T-cell (primary cell): ENCODE data around the gene MED26. TPM values are rescaled to one million over a fixed set of nuclear protein-coding genes. Genes with fewer than 3 reads are reported as not detected.
A peak's percentile ranks its signal among the peaks of the same experiment; 100 is the strongest.
"Not testable (repeated sequence)": the region's sequence is repeated elsewhere in the genome, so short reads cannot be mapped to it uniquely, and the experiment has no call there.

Experiments
- ATAC-seq, 4 experiments: fragments of 200-7000 bp in 3 of 4; fragments of 150-1000 bp in 1 of 4; cut with Tn5 transposase; replicated peaks in 1 of 4; 1 replicate in 3 of 4; 2 replicates in 1 of 4; pipeline ENCODE4 v1.10.0; 2021; ENCODE audit warnings: moderate library complexity in 3 of 4, mild to moderate bottlenecking in 2 of 4, moderate number of reproducible peaks in 1 of 4
- CTCF ChIA-PET, 2 donors: fragments of 300-600 bp; sonication (Branson Sonifier 250); formaldehyde crosslinking; loops; one replicate each; lab custom pipeline; 2022; ENCODE audit warnings: antibody characterized with exemption in 2 of 2; lab: Charles Lee
- POLR2A ChIA-PET, 2 donors: fragments of 300-600 bp; sonication (Branson Sonifier 250); formaldehyde crosslinking; loops; one replicate each; lab custom pipeline; 2022; ENCODE audit warnings: antibody characterized with exemption in 2 of 2; lab: Charles Lee
- DNase-seq, 35 experiments: peaks; one replicate each; pipeline versions ENCODE4 v3.0.0 to v3.0.0-alpha.2; 2013 to 2023
- H3K27ac ChIP-seq: one replicate; pipeline ENCODE4 v1.5.1; 2013; ENCODE audit warnings: low read length
- H3K27me3 ChIP-seq, 2 experiments: replicated peaks in 1 of 2; 1 replicate in 1 of 2; 2 replicates in 1 of 2; pipeline versions ENCODE4 v1.6.1 to v1.7.0; 2013; ENCODE audit warnings: low read length in 1 of 2, mixed read lengths in 1 of 2; ENCODE audit not compliant: control insufficient read depth in 2 of 2, insufficient read depth in 2 of 2; ENCODE audit errors: extremely low read depth in 1 of 2
- H3K36me3 ChIP-seq, 2 donors: 1 replicate in 1 of 2; 2 replicates in 1 of 2; pipeline versions ENCODE4 v1.6.1 to v1.7.0; 2013; ENCODE audit warnings: low read length in 1 of 2; ENCODE audit not compliant: control insufficient read depth in 2 of 2, insufficient read depth in 1 of 2; ENCODE audit errors: extremely low read depth in 1 of 2
- H3K4me1 ChIP-seq, 2 experiments: 1 replicate in 1 of 2; 2 replicates in 1 of 2; pipeline versions ENCODE4 v1.6.1 to v1.7.0; 2013; ENCODE audit warnings: low read length in 2 of 2, mixed read lengths in 1 of 2; ENCODE audit not compliant: insufficient read depth in 2 of 2, control insufficient read depth in 1 of 2; ENCODE audit errors: extremely low read depth in 1 of 2
- H3K4me3 ChIP-seq, 2 donors: 1 replicate in 1 of 2; 2 replicates in 1 of 2; pipeline versions ENCODE4 v1.5.1 to v1.7.0; 2013; ENCODE audit warnings: mild to moderate bottlenecking in 2 of 2, low read length in 1 of 2, moderate library complexity in 1 of 2; ENCODE audit not compliant: control insufficient read depth in 1 of 2; ENCODE audit errors: extremely low read depth in 1 of 2
- H3K9me3 ChIP-seq: 2 replicates; pipeline ENCODE4 v1.7.0; 2013
- H3K27ac Mint-ChIP-seq, 2 donors: one replicate each; pipeline ENCODE4 v1.8.0; 2020 to 2021; ENCODE audit warnings: mild to moderate bottlenecking in 2 of 2, mixed read lengths in 2 of 2
- H3K27me3 Mint-ChIP-seq, 2 donors: one replicate each; pipeline ENCODE4 v1.8.0; 2021 to 2022; ENCODE audit warnings: mixed read lengths in 2 of 2
- H3K36me3 Mint-ChIP-seq: one replicate; pipeline ENCODE4 v1.8.0; 2021; ENCODE audit warnings: mixed read lengths
- H3K4me1 Mint-ChIP-seq, 3 donors: one replicate each; pipeline ENCODE4 v1.8.0; 2020 to 2022; ENCODE audit warnings: mixed read lengths in 3 of 3, mild to moderate bottlenecking in 1 of 3
- H3K4me3 Mint-ChIP-seq, 3 donors: one replicate each; pipeline ENCODE4 v1.8.0; 2020 to 2022; ENCODE audit warnings: mild to moderate bottlenecking in 3 of 3, mixed read lengths in 3 of 3, moderate library complexity in 3 of 3
- H3K9me3 Mint-ChIP-seq, 3 donors: one replicate each; pipeline ENCODE4 v1.8.0; 2020 to 2022; ENCODE audit warnings: mixed read lengths in 3 of 3
- WGBS: methylation state at CpG from one replicate; pipeline ENCODE4 v1.1.5; 2013; ENCODE audit warnings: missing lambda C conversion rate; ENCODE audit not compliant: insufficient coverage; 5-methylcytosine and 5-hydroxymethylcytosine counted together
- total RNA-seq, 35 experiments: library from RNA in 6 of 35; stranded (reverse) in 6 of 35; fragments of 120-200 nt in 1 of 35; gene quantifications; one replicate each; pipeline versions ENCODE4 v1.2.1 to v1.2.4 and lab custom pipeline; 2013 to 2026

Gene MED26
- total RNA-seq, 5 donors from 2014 or later (not counting 1 experiment from before 2014, with no cell fraction given) = 14.7 to 42.0 (median 21.1) TPM

- Mint-ChIP-seq H3K36me3 (peaks cover 7% of the 10 kb centered on the region), H3K4me3 (peak overlapping the region; percentile 0 to 28 (median 11)), H3K27me3 (no peaks in the 10 kb centered on the region), H3K27ac (peak overlapping the region; percentile 24 to 76), H3K4me1 (peaks cover 36 to 42% (median 38%) of the 10 kb centered on the region in 3 donors), H3K9me3 (no peaks in the 10 kb centered on the region)
- 95% methylated on average over 3 of the region's 11 CpGs for WGBS
- Histone ChIP-seq H3K27ac (no peak overlapping the region), H3K27me3 (no peaks in the 10 kb centered on the region), H3K4me1 (peaks cover 16 to 46% of the 10 kb centered on the region in 2 experiments), H3K4me3 (no peak overlapping the region), H3K36me3 (peaks cover 0 to 9% of the 10 kb centered on the region in 2 donors), H3K9me3 (no peaks in the 10 kb centered on the region)
- ATAC-seq (no peak), DNase-seq (no peak)
- CTCF ChIA-PET = interaction anchor here (0.6 to 0.7 kb wide), 2 partner anchors 87 to 172 kb away, joined by 3 to 5 read pairs; no protein-coding TSS in a partner anchor
- POLR2A ChIA-PET = no interaction called here
These were observed 83.4 kb downstream of the MED26 start for GRCh38 chr19:16544473-16545231.

- H3K36me3 Mint-ChIP-seq, H3K27ac ChIP-seq: not testable (repeated sequence)
These were observed 84.3 kb downstream of the MED26 start for GRCh38 chr19:16543734-16544133.

GRCh38 chr19:16542910-16543472 lies 85.0 kb downstream of the MED26 start:
- H3K27me3 Mint-ChIP-seq = no peaks in the 10 kb centered on the region
- 0% methylated on average over 6 of the region's 15 CpGs for WGBS
- ATAC-seq (no peak), DNase-seq (no peak)
- H3K4me3 Mint-ChIP-seq = peak overlapping the region; percentile 85 to 92 (median 92)
- peaks cover 51 to 56% (median 51%) of the 10 kb centered on the region in 3 donors for H3K4me1 Mint-ChIP-seq
- Histone ChIP-seq H3K36me3 (peaks cover 0 to 12% of the 10 kb centered on the region in 2 donors), H3K9me3 (no peaks in the 10 kb centered on the region), H3K27ac (peak overlapping the region; percentile 66), H3K4me3 (peak overlapping the region; percentile 75 to 96), H3K4me1 (peaks cover 19 to 60% of the 10 kb centered on the region in 2 experiments), H3K27me3 (no peaks in the 10 kb centered on the region)
- no peaks in the 10 kb centered on the region for H3K9me3 Mint-ChIP-seq
- H3K27ac Mint-ChIP-seq = peak overlapping the region; percentile 87 to 91
- peaks cover 15% of the 10 kb centered on the region for H3K36me3 Mint-ChIP-seq
- ChIA-PET CTCF (interaction anchor here in 1 of 2 donors (1.0 to 1.1 kb wide), 2 partner anchors 23 to 44 kb away, joined by 3 to 6 read pairs; no protein-coding TSS in a partner anchor), POLR2A (interaction anchor here (0.5 to 1.2 kb wide), 6 partner anchors 28 to 204 kb away, joined by 3 to 11 read pairs (median 5); no protein-coding TSS in a partner anchor)

More at GRCh38 chr19:16543734-16544133, 84.3 kb downstream of the MED26 start:
- H3K9me3 Mint-ChIP-seq, DNase-seq, H3K4me3 ChIP-seq, ATAC-seq, H3K9me3 ChIP-seq, H3K27me3 Mint-ChIP-seq, H3K27me3 ChIP-seq: not testable (repeated sequence)
- WGBS = no CpG with 5 or more reads among the region's 6 CpGs
- H3K36me3 ChIP-seq = peaks cover 0 to 11% of the 10 kb centered on the region in 2 donors
- H3K4me1 ChIP-seq = peaks cover 19 to 53% of the 10 kb centered on the region in 2 experiments
- Mint-ChIP-seq H3K4me1 (peaks cover 43 to 49% (median 43%) of the 10 kb centered on the region in 3 donors), H3K27ac (peak overlapping the region; percentile 46 to 87), H3K4me3 (peak overlapping the region; percentile 85 to 92 (median 92))
- ChIA-PET CTCF (interaction anchor here in 1 of 2 donors (1.0 kb wide), 1 partner anchor 22 kb away, joined by 3 read pairs; no protein-coding TSS in a partner anchor), POLR2A (interaction anchor here in 1 of 2 donors (0.6 to 1.2 kb wide), 3 partner anchors 28 to 533 kb away, joined by 3 to 7 read pairs (median 3); no protein-coding TSS in a partner anchor)

- peak; percentile 85 to 91 (median 90) for ATAC-seq
- Mint-ChIP-seq H3K4me1 (peaks cover 58 to 63% (median 58%) of the 10 kb centered on the region in 3 donors), H3K36me3 (peaks cover 20% of the 10 kb centered on the region), H3K9me3 (no peaks in the 10 kb centered on the region), H3K27ac (peak within 1 kb of the TSS; percentile 87 to 91), H3K4me3 (peak within 1 kb of the TSS; percentile 85 to 92 (median 92)), H3K27me3 (no peaks in the 10 kb centered on the region)
- Histone ChIP-seq H3K27me3 (no peaks in the 10 kb centered on the region), H3K9me3 (no peaks in the 10 kb centered on the region), H3K36me3 (peaks cover 0 to 18% of the 10 kb centered on the region in 2 donors), H3K4me1 (peaks cover 19 to 66% of the 10 kb centered on the region in 2 experiments), H3K27ac (peak within 1 kb of the TSS; percentile 66), H3K4me3 (peak within 1 kb of the TSS; percentile 75 to 96)
- under 1% methylated on average over 97 of the region's 108 CpGs for WGBS
- CTCF ChIA-PET = interaction anchor here in 1 of 2 donors (1.0 to 1.1 kb wide), 2 partner anchors 24 to 45 kb away, joined by 3 to 6 read pairs; no protein-coding TSS in a partner anchor
- DNase-seq = peak; percentile 88 to 98 (median 93)
- POLR2A ChIA-PET = interaction anchor here (0.6 to 0.9 kb wide), 4 partner anchors 42 to 98 kb away, joined by 3 to 11 read pairs (median 5); no protein-coding TSS in a partner anchor
These were observed 85.7 kb downstream of the MED26 start, which contains the start of gene CHERP for GRCh38 chr19:16542045-16542909. Gene CHERP, minus strand, starts transcription at chr19:16542437. Its CDS starts 59 bp downstream, at chr19:16542378.

- Histone ChIP-seq H3K36me3 (peaks cover under 1 to 21% of the 10 kb centered on the region in 2 donors), H3K9me3 (no peaks in the 10 kb centered on the region), H3K27ac (no peak overlapping the region), H3K4me1 (peaks cover 19 to 68% of the 10 kb centered on the region in 2 experiments), H3K4me3 (peak overlapping the region; percentile 75 to 96), H3K27me3 (no peaks in the 10 kb centered on the region)
- DNase-seq (peak in 8 of 35 experiments; percentile 1 to 42 (median 14)), ATAC-seq (peak in 2 of 4 experiments; percentile 3)
- Mint-ChIP-seq H3K4me3 (peak overlapping the region; percentile 84 to 92 (median 85)), H3K36me3 (peaks cover 23% of the 10 kb centered on the region), H3K9me3 (no peaks in the 10 kb centered on the region), H3K27ac (peak overlapping the region; percentile 70 to 78), H3K27me3 (no peaks in the 10 kb centered on the region), H3K4me1 (peaks cover 60 to 65% (median 65%) of the 10 kb centered on the region in 3 donors)
- CTCF ChIA-PET = interaction anchor here in 1 of 2 donors (0.6 kb wide), 1 partner anchor 1300 kb away, joined by 3 read pairs; no protein-coding TSS in a partner anchor
- POLR2A ChIA-PET = interaction anchor here in 1 of 2 donors (0.6 kb wide), 1 partner anchor 98 kb away, joined by 3 read pairs; no protein-coding TSS in a partner anchor
- under 1% methylated on average over 23 of the region's 29 CpGs for WGBS
These were observed 86.4 kb downstream of the MED26 start for GRCh38 chr19:16541526-16542044.
